ENCODE results near the gene HNRNPM.
A peak's percentile ranks its signal among the peaks of the same experiment; 100 is the strongest.
"Not testable (repeated sequence)": the region's sequence is repeated elsewhere in the genome, so short reads cannot be mapped to it uniquely, and the experiment has no call there.

The HNRNPM gene

GRCh38 chr19:8511573-8512101 lies 66.9 kb downstream of the HNRNPM start:
- no peak for DNase-seq (ENCODE audit: low read depth)

- no peak for DNase-seq (ENCODE audit: low read depth)
Observed at GRCh38 chr19:8512115-8512967, 67.6 kb downstream of the HNRNPM start.

- no peak for DNase-seq (ENCODE audit: low read depth)
Observed at GRCh38 chr19:8513036-8513686, 68.4 kb downstream of the HNRNPM start.

GRCh38 chr19:8513687-8514504 lies 69.1 kb downstream of the HNRNPM start, which contains the start of gene ZNF414:
ZNF414 (minus strand) TSS chr19:8514167; CDS start chr19:8514046, 121 bp downstream.
- peak; percentile 90 for DNase-seq (ENCODE audit: low read depth)

- not testable (repeated sequence) for DNase-seq (ENCODE audit: low read depth)
Observed at GRCh38 chr19:8514505-8515009, 69.8 kb downstream of the HNRNPM start.

GRCh38 chr19:8515317-8515716 lies 70.5 kb downstream of the HNRNPM start:
- no peak for DNase-seq (ENCODE audit: low read depth)

- peak; percentile 75 for DNase-seq (ENCODE audit: low read depth)
Observed at GRCh38 chr19:8517551-8518442, 73.0 kb downstream of the HNRNPM start.

GRCh38 chr19:8518536-8518935 lies 73.8 kb downstream of the HNRNPM start:
- DNase-seq (ENCODE audit: low read depth), result no peak

GRCh38 chr19:8519388-8519787 lies 74.6 kb downstream of the HNRNPM start:
- DNase-seq (ENCODE audit: low read depth), result no peak

- DNase-seq (ENCODE audit: low read depth), result no peak
Observed at GRCh38 chr19:8525401-8525684, 80.6 kb downstream of the HNRNPM start.

GRCh38 chr19:8526345-8527091 lies 81.7 kb downstream of the HNRNPM start:
- peak; percentile 83 for DNase-seq (ENCODE audit: low read depth)

- DNase-seq (ENCODE audit: low read depth), result no peak
Observed at GRCh38 chr19:8528500-8528899, 83.7 kb downstream of the HNRNPM start.

- no peak for DNase-seq (ENCODE audit: low read depth)
Observed at GRCh38 chr19:8529369-8530006, 84.7 kb downstream of the HNRNPM start.

GRCh38 chr19:8530061-8530679 lies 85.4 kb downstream of the HNRNPM start:
- DNase-seq (ENCODE audit: low read depth), result no peak

GRCh38 chr19:8531470-8531869 lies 86.7 kb downstream of the HNRNPM start:
- no peak for DNase-seq (ENCODE audit: low read depth)

- DNase-seq (ENCODE audit: low read depth), result no peak
Observed at GRCh38 chr19:8532225-8532624, 87.5 kb downstream of the HNRNPM start.

GRCh38 chr19:8536282-8536681 lies 91.5 kb downstream of the HNRNPM start:
- no peak for DNase-seq (ENCODE audit: low read depth)

- DNase-seq (ENCODE audit: low read depth), result no peak
Observed at GRCh38 chr19:8537099-8537498, 92.3 kb downstream of the HNRNPM start.

All from stromal cell of bone marrow (primary cell).